Karpas-422 (cell line): ENCODE results near the gene KPRP. TPM values are rescaled to one million over a fixed set of nuclear protein-coding genes. Genes with fewer than 3 reads are reported as not detected.

Experiments
- DNase-seq: peaks from one replicate; pipeline ENCODE4 v3.0.0-alpha.2; 2015
- H2AFZ ChIP-seq: fragments of 200-600 bp; sonication (generic); 2 replicates; pipeline ENCODE4 v1.6.1; 2014; ENCODE audit warnings: antibody characterized with exemption, low read length, mixed read lengths
- H3K27ac ChIP-seq: fragments of 200-600 bp; sonication (generic); 2 replicates; pipeline ENCODE4 v1.5.1; 2014; ENCODE audit warnings: mild to moderate bottlenecking, low read length, moderate library complexity
- H3K27me3 ChIP-seq: fragments of 200-600 bp; sonication (generic); 2 replicates; pipeline ENCODE4 v1.6.1; 2014; ENCODE audit warnings: low read length, mixed read lengths
- H3K36me3 ChIP-seq: fragments of 200-600 bp; sonication (generic); 2 replicates; pipeline ENCODE4 v1.6.1; 2014; ENCODE audit warnings: low read length, mixed read lengths; ENCODE audit not compliant: insufficient read depth
- H3K4me1 ChIP-seq: fragments of 200-600 bp; sonication (generic); 2 replicates; pipeline ENCODE4 v1.6.1; 2014; ENCODE audit warnings: mild to moderate bottlenecking, low read length, mixed read lengths
- H3K4me2 ChIP-seq: fragments of 200-600 bp; sonication (generic); 2 replicates; pipeline ENCODE4 v1.6.1; 2014; ENCODE audit warnings: low read length, low read depth, mild to moderate bottlenecking; ENCODE audit not compliant: poor library complexity, severe bottlenecking
- H3K4me3 ChIP-seq: fragments of 200-600 bp; sonication (generic); 2 replicates; pipeline ENCODE4 v1.5.1; 2014; ENCODE audit warnings: mild to moderate bottlenecking, antibody characterized with exemption, low read length, mixed read lengths
- H3K79me2 ChIP-seq: fragments of 200-600 bp; sonication (generic); 2 replicates; pipeline ENCODE4 v1.6.1; 2014; ENCODE audit warnings: mild to moderate bottlenecking, low read length, mixed read lengths
- H3K9ac ChIP-seq: fragments of 200-600 bp; sonication (generic); 2 replicates; pipeline ENCODE4 v1.6.0; 2014; ENCODE audit warnings: low read length
- H3K9me2 ChIP-seq: fragments of 200-600 bp; sonication (generic), shearing (Covaris generic); replicated peaks from 2 replicates; pipeline ENCODE4 v1.6.0; 2014; ENCODE audit warnings: mild to moderate bottlenecking, low read length, moderate library complexity; ENCODE audit not compliant: insufficient read depth
- H3K9me3 ChIP-seq: fragments of 300-700, 200-600 bp; sonication (generic); 2 replicates; pipeline ENCODE4 v1.6.1; 2014; ENCODE audit warnings: low read length, mixed read lengths
- H4K20me1 ChIP-seq: fragments of 200-600 bp; sonication (generic); 2 replicates; pipeline ENCODE4 v1.6.1; 2014; ENCODE audit warnings: mild to moderate bottlenecking, antibody characterized with exemption, low read length, low read depth; ENCODE audit not compliant: insufficient read depth
- total RNA-seq: library from RNA; depleted of rRNA; stranded (reverse); fragments of >200 nt; shearing (Covaris generic); gene quantifications from 2 replicates; pipeline ENCODE4 v1.2.3, GENCODE V29; 2014; ENCODE audit warnings: low replicate concordance

KPRP gene
- total RNA-seq, 1 experiment from 2014 or later = not detected

DNA sequence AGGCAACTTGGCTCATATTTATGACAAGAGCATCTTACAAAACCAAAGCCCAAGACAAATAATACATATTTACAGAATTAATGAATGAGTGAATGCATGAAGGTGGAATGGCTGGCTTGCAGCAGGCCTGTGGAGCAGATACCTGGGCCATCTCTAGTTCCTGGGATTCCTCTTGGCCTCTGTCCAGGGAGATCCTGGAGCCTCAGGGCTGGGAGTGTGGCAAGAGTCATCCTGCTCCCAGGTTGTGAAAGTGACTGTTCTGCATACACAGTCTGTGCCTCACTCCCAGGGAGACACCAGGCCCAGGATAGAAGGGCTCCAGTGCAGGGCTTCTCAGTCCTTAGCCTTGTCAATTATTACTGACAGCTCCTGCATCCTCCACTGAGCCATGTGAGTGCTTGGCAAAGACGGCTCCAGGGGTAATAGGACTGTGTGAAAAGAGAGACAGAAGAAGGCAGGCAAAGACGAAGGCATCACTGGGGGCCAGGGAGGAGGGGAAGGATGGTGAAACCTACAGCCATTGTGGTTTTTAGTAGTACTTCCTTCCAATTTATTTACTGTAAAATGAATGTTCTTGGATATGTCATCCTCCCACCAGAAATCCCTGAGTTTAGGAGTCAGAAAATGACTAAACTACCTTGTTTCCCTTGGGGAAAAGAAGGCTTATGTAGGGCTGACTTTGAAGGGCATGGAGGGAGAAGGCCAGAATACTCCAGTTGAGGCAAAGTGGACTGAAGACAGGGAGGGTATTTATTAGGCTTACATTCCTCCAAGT is 14.3 kb upstream of the KPRP start:
- H3K9ac ChIP-seq = no peak overlapping the region
- no peaks in the 10 kb centered on the region for H3K9me2 ChIP-seq
- no peaks in the 10 kb centered on the region for H3K79me2 ChIP-seq
- no peaks in the 10 kb centered on the region for H3K9me3 ChIP-seq
- H3K36me3 ChIP-seq = no peaks in the 10 kb centered on the region
- no peak for DNase-seq
- H4K20me1 ChIP-seq = no peaks in the 10 kb centered on the region
- H3K27ac ChIP-seq = no peak overlapping the region
- no peak overlapping the region for H2AFZ ChIP-seq
- H3K4me3 ChIP-seq = no peak overlapping the region
- no peak overlapping the region for H3K4me2 ChIP-seq
- H3K27me3 ChIP-seq = no peaks in the 10 kb centered on the region
- no peaks in the 10 kb centered on the region for H3K4me1 ChIP-seq

DNA sequence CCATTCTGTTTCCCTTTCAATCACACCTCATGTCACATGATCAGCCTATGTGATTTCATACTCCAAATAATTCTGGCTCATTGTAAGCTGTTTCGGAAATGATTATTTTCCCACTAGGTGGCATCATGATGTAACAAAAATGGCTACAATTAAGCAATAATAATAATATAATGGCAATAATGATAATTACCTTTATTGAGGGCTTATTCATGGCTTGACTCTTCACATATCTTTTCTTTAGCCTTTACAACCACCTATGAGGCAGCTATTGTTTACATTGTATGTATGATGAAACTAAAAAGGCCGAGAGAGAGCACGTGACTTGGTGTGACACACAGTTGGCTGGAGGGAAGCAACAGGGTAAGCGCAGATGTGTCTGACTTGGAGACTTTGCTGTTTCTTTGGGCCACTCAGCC is 12.5 kb upstream of the KPRP start:
- Histone ChIP-seq H3K36me3 (no peaks in the 10 kb centered on the region), H3K79me2 (no peaks in the 10 kb centered on the region), H3K4me3 (no peak overlapping the region), H3K9me3 (no peaks in the 10 kb centered on the region), H3K4me1 (no peaks in the 10 kb centered on the region), H3K9me2 (no peaks in the 10 kb centered on the region), H3K9ac (no peak overlapping the region), H4K20me1 (no peaks in the 10 kb centered on the region), H3K4me2 (no peak overlapping the region), H3K27ac (no peak overlapping the region), H3K27me3 (no peaks in the 10 kb centered on the region), H2AFZ (no peak overlapping the region)
- DNase-seq = peak; percentile 59

DNA sequence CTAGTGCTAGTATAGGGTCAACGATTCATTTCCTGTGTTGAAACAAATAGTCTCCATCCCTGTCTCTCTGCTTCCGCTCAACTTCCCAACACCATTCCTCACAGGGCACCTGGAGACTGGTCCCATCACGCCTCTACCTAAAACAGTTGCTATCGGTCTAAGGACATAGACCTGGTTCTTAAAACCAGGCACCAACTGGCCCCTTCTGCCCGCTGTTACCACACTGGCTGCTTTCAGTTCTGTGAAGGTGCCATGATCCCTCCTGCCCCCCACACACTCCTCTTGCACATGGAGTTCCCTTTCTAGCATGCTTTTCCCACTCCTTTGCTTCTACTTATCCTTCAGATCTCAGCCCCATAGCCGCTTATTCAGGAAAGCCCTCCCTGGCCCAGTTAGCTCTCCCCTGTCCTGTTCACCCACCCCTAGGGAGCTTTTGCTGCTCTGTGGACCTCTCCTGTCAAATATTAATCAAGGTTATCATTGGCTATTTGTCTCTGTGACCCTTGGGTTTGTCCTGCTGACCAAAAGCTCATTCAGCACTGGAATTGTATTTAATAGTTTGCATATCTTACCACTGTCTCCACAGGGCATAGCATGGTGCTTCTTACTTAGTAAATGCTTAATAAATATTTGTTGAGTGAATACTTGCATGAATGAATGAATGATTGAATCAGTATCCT is 11.9 kb upstream of the KPRP start:
- Histone ChIP-seq H3K4me1 (no peaks in the 10 kb centered on the region), H2AFZ (no peak overlapping the region), H3K36me3 (no peaks in the 10 kb centered on the region), H3K9ac (no peak overlapping the region), H3K9me2 (no peaks in the 10 kb centered on the region), H3K79me2 (no peaks in the 10 kb centered on the region), H3K9me3 (no peaks in the 10 kb centered on the region), H4K20me1 (no peaks in the 10 kb centered on the region), H3K27me3 (no peaks in the 10 kb centered on the region), H3K27ac (no peak overlapping the region), H3K4me2 (no peak overlapping the region), H3K4me3 (no peak overlapping the region)
- DNase-seq = no peak

DNA sequence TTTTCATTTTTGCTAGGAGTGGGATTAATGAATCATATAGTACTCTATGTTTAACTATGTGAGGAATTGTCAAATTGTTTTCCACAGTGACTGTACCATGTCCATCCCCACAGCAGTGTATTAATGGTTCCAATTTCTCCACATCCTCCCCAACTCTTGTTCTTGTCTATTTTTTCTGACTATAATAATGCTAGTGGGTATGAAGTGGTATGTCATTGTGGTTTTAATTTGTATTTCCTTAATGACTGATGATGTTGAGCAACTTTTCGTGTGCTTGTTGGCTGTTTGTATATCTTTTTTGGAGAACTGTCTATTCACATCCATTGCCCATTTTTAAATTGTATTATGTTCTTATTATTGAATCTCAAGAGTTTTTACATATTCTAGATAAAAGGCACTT is 10.0 kb upstream of the KPRP start:
- Histone ChIP-seq H3K4me3 (no peak overlapping the region), H3K27me3 (no peaks in the 10 kb centered on the region), H3K9me2 (no peaks in the 10 kb centered on the region), H3K9ac (no peak overlapping the region), H4K20me1 (no peaks in the 10 kb centered on the region), H2AFZ (no peak overlapping the region), H3K9me3 (no peaks in the 10 kb centered on the region), H3K79me2 (no peaks in the 10 kb centered on the region), H3K4me1 (no peaks in the 10 kb centered on the region), H3K36me3 (no peaks in the 10 kb centered on the region), H3K4me2 (no peak overlapping the region), H3K27ac (no peak overlapping the region)
- DNase-seq = no peak

DNA sequence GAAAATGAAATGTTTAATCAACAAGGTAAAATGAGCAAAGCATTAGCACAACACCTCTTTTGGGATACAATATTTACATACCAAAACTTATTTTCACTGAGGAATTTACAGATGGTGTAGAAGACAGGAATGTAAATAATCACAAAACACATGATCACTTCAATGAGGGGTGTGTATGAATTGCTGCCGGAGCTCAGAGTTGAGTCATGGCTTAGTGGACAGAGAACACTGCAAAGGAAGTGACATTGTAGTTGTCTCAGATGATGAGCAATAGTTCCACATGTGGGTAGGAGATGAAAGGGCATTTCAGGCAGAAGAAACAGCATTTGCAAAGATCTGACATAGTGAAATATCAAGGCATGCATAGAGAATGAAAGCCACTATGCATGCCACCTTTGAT is 5.6 kb upstream of the KPRP start:
- Histone ChIP-seq H4K20me1 (no peaks in the 10 kb centered on the region), H3K4me1 (no peaks in the 10 kb centered on the region), H3K4me2 (no peak overlapping the region), H3K27me3 (no peaks in the 10 kb centered on the region), H3K4me3 (no peak overlapping the region), H3K9me2 (no peaks in the 10 kb centered on the region), H3K9ac (no peak overlapping the region), H3K27ac (no peak overlapping the region), H3K9me3 (no peaks in the 10 kb centered on the region), H3K36me3 (no peaks in the 10 kb centered on the region), H3K79me2 (no peaks in the 10 kb centered on the region), H2AFZ (no peak overlapping the region)
- DNase-seq = no peak

DNA sequence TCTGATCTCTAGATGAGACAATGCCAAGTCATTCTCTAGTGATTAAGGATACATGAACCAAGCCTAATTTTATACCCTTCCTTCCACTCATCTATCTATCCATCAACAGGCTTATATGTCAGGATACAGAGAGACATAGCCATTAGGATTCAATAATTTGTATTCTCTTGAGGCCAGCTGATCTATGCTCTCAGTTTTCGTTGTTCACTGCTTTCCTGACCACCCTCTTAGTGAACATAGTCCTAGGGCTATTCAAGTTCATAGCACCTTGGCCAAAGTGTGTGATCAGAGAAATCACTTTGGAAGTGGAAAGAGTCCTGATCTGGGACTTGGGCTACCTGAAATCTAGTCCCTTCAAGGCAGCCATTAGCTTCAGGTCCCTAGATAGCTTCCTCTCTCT is 4.2 kb upstream of the KPRP start:
- no peaks in the 10 kb centered on the region for H3K4me1 ChIP-seq
- H3K36me3 ChIP-seq = no peaks in the 10 kb centered on the region
- no peaks in the 10 kb centered on the region for H3K9me3 ChIP-seq
- no peak overlapping the region for H3K27ac ChIP-seq
- H4K20me1 ChIP-seq = no peaks in the 10 kb centered on the region
- H3K9me2 ChIP-seq = no peaks in the 10 kb centered on the region
- no peaks in the 10 kb centered on the region for H3K27me3 ChIP-seq
- no peak overlapping the region for H3K4me3 ChIP-seq
- no peaks in the 10 kb centered on the region for H3K79me2 ChIP-seq
- H2AFZ ChIP-seq = no peak overlapping the region
- H3K9ac ChIP-seq = no peak overlapping the region
- H3K4me2 ChIP-seq = no peak overlapping the region
- DNase-seq = no peak

DNA sequence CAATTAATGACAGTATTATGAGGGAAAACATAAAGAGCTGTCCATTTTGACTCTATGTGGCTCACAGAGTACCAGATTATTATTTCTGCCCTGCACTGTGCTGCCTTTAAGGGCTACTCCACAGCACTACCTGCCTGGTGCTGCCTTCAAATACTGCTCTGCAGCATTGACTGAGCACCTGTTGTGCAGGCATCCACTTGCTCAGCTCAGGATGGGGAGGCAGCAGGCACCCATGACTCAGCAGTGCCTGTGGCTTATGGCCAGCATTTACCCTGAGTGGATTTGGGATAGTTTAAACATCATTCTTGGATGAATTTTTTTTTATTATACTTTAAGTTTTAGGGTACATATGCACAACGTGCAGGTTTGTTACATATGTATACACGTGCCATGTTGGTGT is 953 bp upstream of the KPRP start:
- no peaks in the 10 kb centered on the region for H3K36me3 ChIP-seq
- H3K9me2 ChIP-seq = no peaks in the 10 kb centered on the region
- H3K9me3 ChIP-seq = no peaks in the 10 kb centered on the region
- no peaks in the 10 kb centered on the region for H3K4me1 ChIP-seq
- H3K4me2 ChIP-seq = no peak overlapping the region
- no peaks in the 10 kb centered on the region for H4K20me1 ChIP-seq
- H3K9ac ChIP-seq = no peak overlapping the region
- no peak overlapping the region for H3K27ac ChIP-seq
- H3K79me2 ChIP-seq = no peaks in the 10 kb centered on the region
- DNase-seq = no peak
- no peak overlapping the region for H3K4me3 ChIP-seq
- H2AFZ ChIP-seq = no peak overlapping the region
- no peaks in the 10 kb centered on the region for H3K27me3 ChIP-seq

DNA sequence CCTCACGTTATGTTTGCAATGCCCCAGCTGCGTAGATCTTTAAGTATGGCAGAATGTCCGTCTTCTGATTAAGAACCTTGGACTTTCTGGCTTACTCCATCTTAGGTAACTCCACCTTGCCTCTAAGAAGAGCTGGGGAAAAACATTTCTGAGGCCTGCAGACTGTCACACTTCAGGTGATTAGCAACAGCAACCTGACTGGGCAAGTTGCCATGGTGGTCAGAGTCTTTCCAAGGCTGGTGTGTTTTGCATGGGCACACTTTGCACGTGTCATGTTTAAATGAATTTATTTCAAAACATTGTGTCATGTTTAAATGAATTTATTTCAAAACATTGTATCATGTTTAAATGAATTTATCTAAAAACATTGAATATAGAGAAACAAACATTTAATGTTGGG is 811 bp downstream of the KPRP start:
- no peak overlapping the region for H3K9ac ChIP-seq
- H3K79me2 ChIP-seq = no peaks in the 10 kb centered on the region
- H3K27ac ChIP-seq = no peak overlapping the region
- no peaks in the 10 kb centered on the region for H4K20me1 ChIP-seq
- no peak for DNase-seq
- no peaks in the 10 kb centered on the region for H3K9me3 ChIP-seq
- H3K4me1 ChIP-seq = no peaks in the 10 kb centered on the region
- H3K27me3 ChIP-seq = no peaks in the 10 kb centered on the region
- no peak overlapping the region for H2AFZ ChIP-seq
- no peaks in the 10 kb centered on the region for H3K36me3 ChIP-seq
- H3K9me2 ChIP-seq = no peaks in the 10 kb centered on the region
- no peak overlapping the region for H3K4me3 ChIP-seq
- no peak overlapping the region for H3K4me2 ChIP-seq
